Measurements from ENCODE around the gene ACY1. TPM values are rescaled to one million over a fixed set of nuclear protein-coding genes. Genes with fewer than 3 reads are reported as not detected.

ACY1 gene
- total and polyA plus RNA-seq, 2 donors (not counting 3 experiments of a cell fraction or from before 2014, with no cell fraction given): 13.4 to 32.9 TPM

- no peak overlapping the region for H3K4me2 ChIP-seq (ENCODE audit: insufficient read depth, low read length)
- no peaks in the 10 kb centered on the region for H4K20me1 ChIP-seq (replicated peaks; ENCODE audit: control insufficient read depth, extremely low read depth, insufficient read depth, low read length)
- TF ChIP-seq JUN (IDR thresholded peaks at IDR 0.05; ENCODE audit: borderline replicate concordance, insufficient read depth, insufficient read length, low read depth): no peak
- no peak for TF ChIP-seq POLR2A (IDR thresholded peaks at IDR 0.05; ENCODE audit: low read depth, low read length)
- no peak for TF ChIP-seq FOS (IDR thresholded peaks at IDR 0.05; ENCODE audit: borderline replicate concordance, insufficient read depth, low read length)
- TF ChIP-seq GATA2 (IDR thresholded peaks at IDR 0.05; ENCODE audit: insufficient read depth, insufficient read length, low read depth, low read length): no peak
- no peak for TF ChIP-seq MAX (IDR thresholded peaks at IDR 0.05; ENCODE audit: insufficient read depth, insufficient read length)
- TF ChIP-seq POLR2AphosphoS5 (IDR thresholded peaks at IDR 0.05; ENCODE audit: insufficient read depth, low read depth, low read length): no peak
- no peak for TF ChIP-seq CTCF (IDR thresholded peaks at IDR 0.05; ENCODE audit: extremely low read depth in 1 of 2, insufficient read depth in 1 of 2, low read depth in 1 of 2, low read length in 2 of 2)
- no peak for TF ChIP-seq EZH2 (IDR thresholded peaks at IDR 0.05; ENCODE audit: borderline replicate concordance, low read depth, low read length, severe bottlenecking)
- no peak for TF ChIP-seq MYC (IDR thresholded peaks at IDR 0.05; ENCODE audit: low read depth, low read length)
- no peaks in the 10 kb centered on the region for H3K9me3 ChIP-seq (replicated peaks; ENCODE audit: control insufficient read depth, insufficient read depth, low read length)
- ChIA-PET POLR2A (no interaction called here), CTCF (interaction anchor here (1.3 to 5.8 kb wide), 4 partner anchors 12 to 41 kb away, joined by 3 to 59 read pairs (median 17); partner anchors contain the start of gene DUSP7)
- DNase-seq (ENCODE audit: low read depth, low spot score) (no peak), FAIRE-seq (no peak)
- no peak overlapping the region for H3K9ac ChIP-seq (replicated peaks; ENCODE audit: extremely low read depth, insufficient read depth, low read length)
- H3K4me3 ChIP-seq (replicated peaks in 1 of 3; ENCODE audit: insufficient read depth in 1 of 3, low read depth in 1 of 3, low read length in 3 of 3): no peak overlapping the region
- intact Hi-C loops (cut with micrococcal nuclease): no loop called here
- H3K9me1 ChIP-seq (replicated peaks; ENCODE audit: control insufficient read depth, extremely low read depth, insufficient read depth, low read length): no peaks in the 10 kb centered on the region
- no peak overlapping the region for H2AFZ ChIP-seq (ENCODE audit: low read depth, low read length)
- peaks cover 11% of the 10 kb centered on the region for H3K4me1 ChIP-seq (ENCODE audit: control insufficient read depth, extremely low read depth, insufficient read depth, low read length)
- no peak overlapping the region for H3K27ac ChIP-seq (ENCODE audit: insufficient read depth, low read depth, low read length)
- dilution Hi-C loops (cut with MboI; ENCODE audit: extremely low pct_ligation_motif_present, low sequenced_read_pairs): no loop called here
- no peaks in the 10 kb centered on the region for H3K79me2 ChIP-seq (ENCODE audit: control insufficient read depth, insufficient read depth, low read length)
- BruUV-seq (replicated peaks): no TSS peak
- no peaks in the 10 kb centered on the region for H3K27me3 ChIP-seq (ENCODE audit: control insufficient read depth in 2 of 2, insufficient read depth in 2 of 2, low read length in 2 of 2)
- H3K36me3 ChIP-seq (ENCODE audit: control insufficient read depth in 2 of 2, extremely low read depth in 1 of 2, insufficient read depth in 2 of 2, low read length in 2 of 2): no peaks in the 10 kb centered on the region
Measured at GRCh38 chr3:52015438-52016228, 32.3 kb downstream of the ACY1 start.

Measured in endothelial cell of umbilical vein (primary cell).